Measurements from ENCODE around the gene HSPB7. TPM values are rescaled to one million over a fixed set of nuclear protein-coding genes. Genes with fewer than 3 reads are reported as not detected.
"Not testable (repeated sequence)": the region's sequence is repeated elsewhere in the genome, so short reads cannot be mapped to it uniquely, and the experiment has no call there.

The HSPB7 gene
- total RNA-seq, 3 donors from 2014 or later (not counting 1 experiment from before 2014, with no cell fraction given) = not detected

GRCh38 chr1:16005597-16005996, 12.2 kb downstream of the HSPB7 start:
- WGBS (ENCODE audit: insufficient coverage) = 72% methylated on average over 5 of the region's 5 CpGs
- H3K4me3 Mint-ChIP-seq = no peak overlapping the region

GRCh38 chr1:16001274-16001673, 16.6 kb downstream of the HSPB7 start:
- H3K36me3 ChIP-seq (ENCODE audit: control insufficient read depth, insufficient read depth, low read length); intact Hi-C loops (cut with micrococcal nuclease); H3K27ac Mint-ChIP-seq; ATAC-seq; H3K4me1 Mint-ChIP-seq; DNase-seq; H3K4me3 Mint-ChIP-seq; H3K9me3 ChIP-seq (ENCODE audit: control insufficient read depth, insufficient read depth, low read length); H3K9me3 Mint-ChIP-seq; H3K27me3 ChIP-seq (ENCODE audit: control insufficient read depth, insufficient read depth, low read length); H3K36me3 Mint-ChIP-seq; H3K4me1 ChIP-seq (ENCODE audit: control insufficient read depth, insufficient read depth, low read length); H3K4me3 ChIP-seq (ENCODE audit: low read length); H3K27ac ChIP-seq (ENCODE audit: low read length): not testable (repeated sequence)
- H3K27me3 Mint-ChIP-seq (ENCODE audit: low read depth in 2 of 2) = peaks cover 7 to 13% of the 10 kb centered on the region in 2 donors
- WGBS (ENCODE audit: insufficient coverage) = 96% methylated on average over 10 of the region's 10 CpGs

More at GRCh38 chr1:16005597-16005996, 12.2 kb downstream of the HSPB7 start:
- H3K4me1 ChIP-seq (ENCODE audit: control insufficient read depth, insufficient read depth, low read length) = peaks cover 7% of the 10 kb centered on the region
- no peaks in the 10 kb centered on the region for H3K9me3 Mint-ChIP-seq
- no peaks in the 10 kb centered on the region for H3K36me3 Mint-ChIP-seq
- H3K27ac ChIP-seq (ENCODE audit: low read length) = no peak overlapping the region
- no peaks in the 10 kb centered on the region for H3K27me3 ChIP-seq (ENCODE audit: control insufficient read depth, insufficient read depth, low read length)
- no peaks in the 10 kb centered on the region for H3K36me3 ChIP-seq (ENCODE audit: control insufficient read depth, insufficient read depth, low read length)
- H3K4me1 Mint-ChIP-seq = peaks cover 0 to 4% of the 10 kb centered on the region in 2 donors
- no peak overlapping the region for H3K27ac Mint-ChIP-seq
- DNase-seq = no peak
- ATAC-seq = no peak
- H3K9me3 ChIP-seq (ENCODE audit: control insufficient read depth, insufficient read depth, low read length) = no peaks in the 10 kb centered on the region
- H3K4me3 ChIP-seq (ENCODE audit: low read length) = no peak overlapping the region
- no peaks in the 10 kb centered on the region for H3K27me3 Mint-ChIP-seq (ENCODE audit: low read depth in 2 of 2)
- intact Hi-C loops (cut with micrococcal nuclease) = no loop called here
- no peak for TF ChIP-seq CTCF (IDR thresholded peaks at IDR 0.05)

GRCh38 chr1:15998929-15999328, 18.9 kb downstream of the HSPB7 start:
- Histone ChIP-seq H3K27ac (ENCODE audit: low read length) (no peak overlapping the region), H3K9me3 (ENCODE audit: control insufficient read depth, insufficient read depth, low read length) (no peaks in the 10 kb centered on the region), H3K27me3 (ENCODE audit: control insufficient read depth, insufficient read depth, low read length) (no peaks in the 10 kb centered on the region), H3K4me3 (ENCODE audit: low read length) (no peak overlapping the region), H3K4me1 (ENCODE audit: control insufficient read depth, insufficient read depth, low read length) (no peaks in the 10 kb centered on the region), H3K36me3 (ENCODE audit: control insufficient read depth, insufficient read depth, low read length) (no peaks in the 10 kb centered on the region)
- intact Hi-C loops (cut with micrococcal nuclease) = no loop called here
- 91% methylated on average over 11 of the region's 11 CpGs for WGBS (ENCODE audit: insufficient coverage)
- Mint-ChIP-seq H3K36me3 (no peaks in the 10 kb centered on the region), H3K4me3 (no peak overlapping the region), H3K4me1 (no peaks in the 10 kb centered on the region), H3K27me3 (ENCODE audit: low read depth in 2 of 2) (peaks cover 7 to 13% of the 10 kb centered on the region in 2 donors), H3K27ac (no peak overlapping the region), H3K9me3 (no peaks in the 10 kb centered on the region)
- no peak for TF ChIP-seq CTCF (IDR thresholded peaks at IDR 0.05)
- no peak for ATAC-seq
- DNase-seq = no peak

GRCh38 chr1:15997637-15998280, 20.1 kb downstream of the HSPB7 start:
- ATAC-seq (no peak), DNase-seq (no peak)
- H3K4me1 Mint-ChIP-seq = no peaks in the 10 kb centered on the region
- no peaks in the 10 kb centered on the region for H3K9me3 Mint-ChIP-seq
- no peaks in the 10 kb centered on the region for H3K27me3 ChIP-seq (ENCODE audit: control insufficient read depth, insufficient read depth, low read length)
- no peaks in the 10 kb centered on the region for H3K4me1 ChIP-seq (ENCODE audit: control insufficient read depth, insufficient read depth, low read length)
- WGBS (ENCODE audit: insufficient coverage) = 95% methylated on average over 9 of the region's 9 CpGs
- no peak for TF ChIP-seq CTCF (IDR thresholded peaks at IDR 0.05)
- H3K4me3 Mint-ChIP-seq = no peak overlapping the region
- H3K4me3 ChIP-seq (ENCODE audit: low read length) = no peak overlapping the region
- H3K36me3 ChIP-seq (ENCODE audit: control insufficient read depth, insufficient read depth, low read length) = no peaks in the 10 kb centered on the region
- no peaks in the 10 kb centered on the region for H3K36me3 Mint-ChIP-seq
- H3K27ac ChIP-seq (ENCODE audit: low read length) = no peak overlapping the region
- H3K9me3 ChIP-seq (ENCODE audit: control insufficient read depth, insufficient read depth, low read length) = no peaks in the 10 kb centered on the region
- peaks cover 7 to 13% of the 10 kb centered on the region in 2 donors for H3K27me3 Mint-ChIP-seq (ENCODE audit: low read depth in 2 of 2)
- intact Hi-C loops (cut with micrococcal nuclease) = no loop called here
- H3K27ac Mint-ChIP-seq = no peak overlapping the region
